WTC11 (cell line): ENCODE data around the gene ZNF598. TPM values are rescaled to one million over a fixed set of nuclear protein-coding genes. Genes with fewer than 3 reads are reported as not detected.
A peak's percentile ranks its signal among the peaks of the same experiment; 100 is the strongest.

Experiments
- ATAC-seq: fragments of 200-7000 bp; cut with Tn5 transposase; 2 replicates; pipeline ENCODE4 v1.10.0; 2021; ENCODE audit warnings: mild to moderate bottlenecking, moderate library complexity
- CTCF ChIA-PET: fragments of 300-600 bp; sonication (Branson Sonifier 250); formaldehyde crosslinking; loops from one replicate; lab custom pipeline; 2021; ENCODE audit warnings: antibody characterized with exemption; lab: Charles Lee
- POLR2A ChIA-PET: fragments of 350-600 bp; sonication (Branson Sonifier 250); formaldehyde crosslinking; loops from one replicate; lab custom pipeline; 2021; ENCODE audit warnings: antibody characterized with exemption; lab: Charles Lee
- DNase-seq: peaks from one replicate; pipeline ENCODE4 v3.0.0; 2021; ENCODE audit warnings: low spot score
- H3K27ac Mint-ChIP-seq: 2 replicates; pipeline ENCODE4 v1.8.0; 2021; ENCODE audit warnings: mixed read lengths
- H3K27me3 Mint-ChIP-seq: 2 replicates; pipeline ENCODE4 v1.8.0; 2021; ENCODE audit warnings: low read depth, mild to moderate bottlenecking, moderate library complexity, mixed read lengths
- H3K36me3 Mint-ChIP-seq: 2 replicates; pipeline ENCODE4 v1.8.0; 2021; ENCODE audit warnings: mixed read lengths
- H3K4me1 Mint-ChIP-seq: 2 replicates; pipeline ENCODE4 v1.8.0; 2022; ENCODE audit warnings: mixed read lengths
- H3K4me3 Mint-ChIP-seq: 2 replicates; pipeline ENCODE4 v1.8.0; 2021; ENCODE audit warnings: mild to moderate bottlenecking, moderate library complexity, mixed read lengths
- H3K9me3 Mint-ChIP-seq: 2 replicates; pipeline ENCODE4 v1.8.0; 2021; ENCODE audit warnings: mixed read lengths
- ATF1 ChIP-seq: sonication (generic); formaldehyde crosslinking; IDR thresholded peaks from 2 replicates; pipeline ENCODE4 v1.8.1; 2023; ENCODE audit warnings: mild to moderate bottlenecking, moderate library complexity, missing genetic modification reagents
- ATF2 ChIP-seq: sonication (generic); formaldehyde crosslinking; IDR thresholded peaks from 2 replicates; pipeline ENCODE4 v1.8.1; 2022; ENCODE audit warnings: low read depth, missing genetic modification reagents, borderline replicate concordance
- ATF6 ChIP-seq: sonication (generic); formaldehyde crosslinking; IDR thresholded peaks from 2 replicates; pipeline ENCODE4 v1.8.1; 2023; ENCODE audit warnings: mild to moderate bottlenecking, missing genetic modification reagents
- CREM ChIP-seq: sonication (generic); formaldehyde crosslinking; IDR thresholded peaks from 2 replicates; pipeline ENCODE4 v1.8.1; 2022; ENCODE audit warnings: mild to moderate bottlenecking, missing genetic modification reagents, moderate library complexity
- FOXP1 ChIP-seq: sonication (generic); formaldehyde crosslinking; IDR thresholded peaks from 2 replicates; pipeline ENCODE4 v1.8.0; 2022; ENCODE audit warnings: missing genetic modification reagents, mild to moderate bottlenecking, moderate library complexity, borderline replicate concordance
- GABPB1 ChIP-seq: sonication (generic); formaldehyde crosslinking; IDR thresholded peaks from 2 replicates; pipeline ENCODE4 v1.8.1; 2023; ENCODE audit warnings: mild to moderate bottlenecking, missing genetic modification reagents
- GRHL2 ChIP-seq: fragments of 250-450 bp; sonication (Bioruptor Pico); IDR thresholded peaks from 2 replicates; pipeline ENCODE4 v1.8.0; 2022; ENCODE audit warnings: mild to moderate bottlenecking, moderate library complexity; ENCODE audit not compliant: insufficient replicate concordance, severe bottlenecking
- GTF2I ChIP-seq: fragments of 250-450 bp; sonication (Bioruptor Pico); conservative IDR thresholded peaks from 2 replicates; pipeline ENCODE4 v1.4.0; 2021; ENCODE audit warnings: mild to moderate bottlenecking
- IRF2 ChIP-seq: sonication (generic); formaldehyde crosslinking; IDR thresholded peaks from 2 replicates; pipeline ENCODE4 v1.8.0; 2022; ENCODE audit warnings: low read depth, missing genetic modification reagents, borderline replicate concordance
- JUN ChIP-seq: sonication (generic); formaldehyde crosslinking; IDR thresholded peaks from 2 replicates; pipeline ENCODE4 v1.8.0; 2023; ENCODE audit warnings: mild to moderate bottlenecking, missing genetic modification reagents
- MAX ChIP-seq: sonication (generic); formaldehyde crosslinking; IDR thresholded peaks from 2 replicates; pipeline ENCODE4 v1.8.0; 2022; ENCODE audit warnings: mild to moderate bottlenecking, missing genetic modification reagents
- MXD4 ChIP-seq: fragments of 250-450 bp; sonication (Bioruptor Pico); IDR thresholded peaks from 2 replicates; pipeline ENCODE4 v1.8.0; 2021; ENCODE audit warnings: mild to moderate bottlenecking, moderate library complexity, borderline replicate concordance
- NFYB ChIP-seq: sonication (generic); formaldehyde crosslinking; conservative IDR thresholded peaks from 2 replicates; pipeline ENCODE4 v1.8.0; 2022; ENCODE audit warnings: low read depth, missing genetic modification reagents
- OVOL2 ChIP-seq: fragments of 250-450 bp; sonication (Bioruptor Pico); IDR thresholded peaks from 2 replicates; pipeline ENCODE4 v1.9.0; 2021; ENCODE audit warnings: mild to moderate bottlenecking, borderline replicate concordance
- RELA ChIP-seq: sonication (generic); formaldehyde crosslinking; IDR thresholded peaks from 2 replicates; pipeline ENCODE4 v1.8.1; 2022; ENCODE audit warnings: missing genetic modification reagents, mild to moderate bottlenecking, borderline replicate concordance
- SMAD4 ChIP-seq: sonication (generic); formaldehyde crosslinking; IDR thresholded peaks from 2 replicates; pipeline ENCODE4 v1.8.0; 2022; ENCODE audit warnings: mild to moderate bottlenecking, missing genetic modification reagents
- SP1 ChIP-seq: sonication (generic); formaldehyde crosslinking; conservative IDR thresholded peaks from 2 replicates; pipeline ENCODE4 v1.8.1; 2022; ENCODE audit warnings: missing genetic modification reagents
- STAT6 ChIP-seq: sonication (generic); formaldehyde crosslinking; conservative IDR thresholded peaks from 2 replicates; pipeline ENCODE4 v1.8.1; 2023; ENCODE audit warnings: mild to moderate bottlenecking, low read depth, missing genetic modification reagents, moderate library complexity
- USF2 ChIP-seq: sonication (generic); formaldehyde crosslinking; IDR thresholded peaks from 2 replicates; pipeline ENCODE4 v1.8.1; 2023; ENCODE audit warnings: mild to moderate bottlenecking, missing genetic modification reagents, moderate library complexity
- ZBTB21 ChIP-seq: sonication (generic); formaldehyde crosslinking; IDR thresholded peaks from 2 replicates; pipeline ENCODE4 v1.8.1; 2023; ENCODE audit warnings: mild to moderate bottlenecking, missing genetic modification reagents, borderline replicate concordance
- ZNF396 ChIP-seq: fragments of 250-450 bp; sonication (Bioruptor Pico); IDR thresholded peaks from 2 replicates; pipeline ENCODE4 v1.8.0; 2021; ENCODE audit warnings: mild to moderate bottlenecking, moderate library complexity, borderline replicate concordance
- ZNF512 ChIP-seq: sonication (generic); formaldehyde crosslinking; IDR thresholded peaks from 2 replicates; pipeline ENCODE4 v1.8.1; 2022; ENCODE audit warnings: missing genetic modification reagents, borderline replicate concordance
- ZNF532 ChIP-seq: fragments of 250-450 bp; sonication (Bioruptor Pico); IDR thresholded peaks from 2 replicates; pipeline ENCODE4 v1.9.0; 2021; ENCODE audit warnings: mild to moderate bottlenecking, borderline replicate concordance
- total RNA-seq: library from RNA; stranded (reverse); gene quantifications from 3 replicates; pipeline ENCODE4 v1.2.3, GENCODE V29; 2021

Gene ZNF598
- total RNA-seq, 1 experiment from 2014 or later: 66.4 TPM

GRCh38 chr16:1990351-1991134 lies 19.1 kb downstream of the ZNF598 start:
- Mint-ChIP-seq H3K36me3 (peaks cover 5% of the 10 kb centered on the region; the same call in 1 of the 2 replicates), H3K27me3 (peaks cover 24% of the 10 kb centered on the region), H3K9me3 (no peaks in the 10 kb centered on the region), H3K4me3 (peak overlapping the region; percentile 76), H3K4me1 (peaks cover 17% of the 10 kb centered on the region), H3K27ac (no peak overlapping the region)
- ChIA-PET CTCF (interaction anchor here (0.8 to 6.4 kb wide), 7 partner anchors 10 to 205 kb away, joined by 3 to 59 read pairs (median 3); no protein-coding TSS in a partner anchor), POLR2A (interaction anchor here (0.6 to 1.1 kb wide), 2 partner anchors 20 to 47 kb away, joined by 3 to 4 read pairs; partner anchors contain the start of gene MSRB1)
- peak; percentile 87 for DNase-seq
- peak; percentile 23 for ATAC-seq
- TF ChIP-seq ATF1 (CRISPR knock-in tag) (no peak), GABPB1 (CRISPR knock-in tag) (no peak), CREM (CRISPR knock-in tag) (no peak), RELA (no peak; the same call in 1 of the 2 replicates), GTF2I (CRISPR knock-in tag) (no peak), ATF2 (CRISPR knock-in tag) (no peak), USF2 (CRISPR knock-in tag) (no peak), ATF6 (CRISPR knock-in tag) (no peak), JUN (no peak), SP1 (CRISPR knock-in tag) (no peak; the same call in 1 of the 2 replicates), GRHL2 (CRISPR knock-in tag) (no peak), ZNF512 (no peak), STAT6 (CRISPR knock-in tag) (no peak), MAX (peak; percentile 43; the same call in 1 of the 2 replicates), SMAD4 (no peak), FOXP1 (CRISPR knock-in tag) (peak; percentile 39; the same call in 1 of the 2 replicates), ZBTB21 (CRISPR knock-in tag) (no peak), ZNF532 (CRISPR knock-in tag) (no peak), MXD4 (CRISPR knock-in tag) (no peak), ZNF396 (CRISPR knock-in tag) (no peak), NFYB (CRISPR knock-in tag) (no peak), OVOL2 (CRISPR knock-in tag) (no peak), IRF2 (CRISPR knock-in tag) (0 out of 2 replicates have a peak, but pooled peaks have one; percentile 46)
